Ovary (tissue), 9 donors: Measurements from ENCODE around the gene FGGY. TPM values are rescaled to one million over a fixed set of nuclear protein-coding genes. Genes with fewer than 3 reads are reported as not detected.

Experiments used
- DNase-seq, 5 donors: peaks; one replicate each; pipeline ENCODE4 v3.0.0-alpha.2; 2019 to 2020
- H3K27ac ChIP-seq, 2 donors: fragments of 200-600 bp; one replicate each; pipeline versions ENCODE4 v1.5.1 to v1.8.0; 2019 to 2022
- H3K27me3 ChIP-seq: fragments of 200-600 bp; one replicate; pipeline ENCODE4 v1.8.0; 2022
- H3K36me3 ChIP-seq: fragments of 200-600 bp; sonication (generic); one replicate; pipeline ENCODE4 v1.5.1; 2019
- H3K4me1 ChIP-seq: one replicate; pipeline ENCODE4 v1.8.1; 2013; ENCODE audit warnings: mild to moderate bottlenecking, moderate library complexity; ENCODE audit not compliant: insufficient read depth
- H3K4me3 ChIP-seq: fragments of 200-600 bp; sonication (generic); one replicate; pipeline ENCODE4 v1.5.1; 2017
- H3K9me3 ChIP-seq, 2 donors: fragments of 200-600 bp in 1 of 2; sonication (generic) in 1 of 2; one replicate each; pipeline versions ENCODE4 v1.5.1 to v1.8.1; 2013 to 2019; ENCODE audit warnings: mild to moderate bottlenecking in 1 of 2, moderate library complexity in 1 of 2
- EP300 ChIP-seq: sonication (generic); formaldehyde crosslinking; IDR thresholded peaks from one replicate; pipeline ENCODE4 v1.6.1; 2017; ENCODE audit warnings: antibody characterized with exemption
- POLR2A ChIP-seq: fragments of 450-650 bp; IDR thresholded peaks from one replicate; pipeline ENCODE4 v1.6.1; 2017; ENCODE audit warnings: antibody characterized with exemption, mild to moderate bottlenecking, moderate library complexity
- WGBS, 3 donors: extraction: QIAGEN DNeasy Blood & Tissue Kit in 1 of 3; methylation state at CpG; one replicate each; pipeline versions ENCODE4 v1.1.5 to v1.1.7; 2013 to 2017; 5-methylcytosine and 5-hydroxymethylcytosine counted together
- intact Hi-C, 4 donors: fragments of 100-400 bp; cut with DNase I; formaldehyde crosslinking; loops; one replicate each; pipeline versions ENCODE4 v1.11.0 to v1.15.1; 2022 to 2023
- polyA plus RNA-seq, 2 donors: library from polyadenylated mRNA; stranded (reverse); fragments of 200-250 nt in 1 of 2; fragments of 350-450 nt in 1 of 2; fragmentation: Illumina TruSeq in 1 of 2; extraction: RNeasy Lipid Tissue Mini Kit (QIAGEN cat#74804) in 1 of 2; gene quantifications; one replicate each; pipeline ENCODE4 v1.2.3, GENCODE V29; 2013 to 2014
- total RNA-seq, 7 donors: library from RNA; depleted of rRNA in 2 of 7; stranded (reverse); fragments of >200 nt in 2 of 7; fragmentation: NEBNext Ultra II Directional in 3 of 7; extraction: Animal tissue kit (Norgen Biotek cat#: 25700) in 3 of 7; gene quantifications; one replicate each; pipeline versions ENCODE4 v1.1.0 to v1.2.4, GENCODE V29; 2016 to 2023
- TF ChIP-seq, protein P1 (sequence below), 3 donors: fragments of 450-650 bp in 2 of 3; fragments of 200-600 bp in 1 of 3; IDR thresholded peaks; one replicate each; pipeline versions ENCODE4 v1.5.1 to v1.8.0; 2016 to 2022; ENCODE audit warnings: antibody characterized with exemption in 3 of 3, mild to moderate bottlenecking in 1 of 3
- donor health status: DM: no; HTN: no; CAD: no; lungs with moderate emphysema.
- donor health status: DM: no; HTN: no; CAD: no.
- donor health status: Bipolar disorder and iron deficiency.
- donor health status: DM: yes; HTN: yes; CAD: no.
- donor health status: DM: no; HTN: no; CAD: no.
- donor health status: DM: yes; HTN: yes; CAD: no.

The FGGY gene
- total and polyA plus RNA-seq, 9 donors, result 7.9 to 62.0 (median 44.7) TPM

DNA sequence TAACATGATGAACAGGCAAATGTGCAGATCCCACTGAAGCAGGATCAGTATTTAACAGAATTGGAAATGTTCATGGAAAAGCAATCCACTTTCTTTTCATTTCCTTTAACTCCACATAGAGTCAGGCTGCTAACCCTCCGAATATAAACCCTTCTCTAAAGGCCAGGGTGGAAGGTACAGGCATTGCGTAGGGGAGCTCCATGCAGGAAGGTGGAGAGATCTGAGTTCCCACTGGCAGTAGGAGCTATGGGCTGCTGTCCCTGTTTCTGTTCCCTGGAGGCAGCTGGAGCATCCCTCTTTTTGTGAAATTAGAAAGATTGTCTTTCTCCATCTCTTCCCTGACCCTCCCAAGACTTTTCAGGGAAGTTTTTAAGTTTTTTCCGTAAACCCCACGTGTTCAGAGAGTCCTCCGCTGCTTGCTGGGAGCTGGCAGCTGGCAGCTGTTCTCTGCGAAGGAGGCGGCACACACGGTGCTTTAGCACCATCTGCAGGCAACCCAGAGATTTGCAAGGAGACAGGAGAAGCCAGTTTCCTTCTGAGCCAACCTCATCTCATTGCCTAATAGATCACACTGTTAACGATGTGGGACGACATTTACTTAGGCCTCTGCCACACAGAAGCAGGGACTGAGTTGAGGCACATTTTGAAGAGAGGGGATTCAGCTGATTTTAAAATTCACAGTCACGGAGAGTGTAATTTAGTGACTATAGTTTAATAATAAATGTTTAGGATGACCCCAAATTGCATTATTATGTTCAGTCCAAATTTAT is 462.4 kb downstream of the FGGY start:
- peak overlapping the region in 1 of 2 donors; percentile 67 for H3K27ac ChIP-seq
- intact Hi-C loops, result loop anchor here in 2 of 4 donors (5.0 to 10.0 kb wide), 2 partner anchors 1015 to 1022 kb away; no protein-coding TSS in a partner anchor
- H3K9me3 ChIP-seq, result no peaks in the 10 kb centered on the region
- 6 to 7% (median 6%) methylated on average over 11 of the region's 11 CpGs for WGBS, 3 donors
- no peaks in the 10 kb centered on the region for H3K27me3 ChIP-seq
- no peak overlapping the region for H3K4me3 ChIP-seq
- no peaks in the 10 kb centered on the region for H3K36me3 ChIP-seq
- DNase-seq, result peak; percentile 81 to 88 (median 84)
- TF ChIP-seq EP300 (no peak), POLR2A (peak; percentile 35)
- TF ChIP-seq, protein P1, sequence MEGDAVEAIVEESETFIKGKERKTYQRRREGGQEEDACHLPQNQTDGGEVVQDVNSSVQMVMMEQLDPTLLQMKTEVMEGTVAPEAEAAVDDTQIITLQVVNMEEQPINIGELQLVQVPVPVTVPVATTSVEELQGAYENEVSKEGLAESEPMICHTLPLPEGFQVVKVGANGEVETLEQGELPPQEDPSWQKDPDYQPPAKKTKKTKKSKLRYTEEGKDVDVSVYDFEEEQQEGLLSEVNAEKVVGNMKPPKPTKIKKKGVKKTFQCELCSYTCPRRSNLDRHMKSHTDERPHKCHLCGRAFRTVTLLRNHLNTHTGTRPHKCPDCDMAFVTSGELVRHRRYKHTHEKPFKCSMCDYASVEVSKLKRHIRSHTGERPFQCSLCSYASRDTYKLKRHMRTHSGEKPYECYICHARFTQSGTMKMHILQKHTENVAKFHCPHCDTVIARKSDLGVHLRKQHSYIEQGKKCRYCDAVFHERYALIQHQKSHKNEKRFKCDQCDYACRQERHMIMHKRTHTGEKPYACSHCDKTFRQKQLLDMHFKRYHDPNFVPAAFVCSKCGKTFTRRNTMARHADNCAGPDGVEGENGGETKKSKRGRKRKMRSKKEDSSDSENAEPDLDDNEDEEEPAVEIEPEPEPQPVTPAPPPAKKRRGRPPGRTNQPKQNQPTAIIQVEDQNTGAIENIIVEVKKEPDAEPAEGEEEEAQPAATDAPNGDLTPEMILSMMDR (IDR thresholded peaks at IDR 0.05), result peak; percentile 85 to 96 (median 95)
- peaks cover 2% of the 10 kb centered on the region for H3K4me1 ChIP-seq

DNA sequence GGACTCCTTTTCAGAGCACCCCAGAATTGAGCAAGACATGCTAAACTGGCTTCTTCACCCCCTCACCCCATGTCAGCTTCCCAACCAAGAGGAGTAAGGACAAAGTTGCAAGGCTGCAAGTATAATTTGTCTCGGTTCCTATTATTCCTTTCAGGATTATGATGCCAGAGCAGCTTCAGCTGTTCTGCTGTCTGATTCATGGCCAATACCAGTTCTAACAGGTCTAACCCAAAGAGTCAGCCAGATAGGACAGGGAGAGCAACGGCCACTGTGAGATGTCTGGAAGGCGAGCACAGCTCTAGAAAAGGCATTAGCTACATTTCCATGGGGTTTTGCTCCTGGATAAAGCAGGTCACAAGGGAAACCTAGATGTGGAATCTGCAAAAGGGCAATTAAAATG is 464.5 kb downstream of the FGGY start:
- Histone ChIP-seq H3K4me3 (no peak overlapping the region), H3K36me3 (no peaks in the 10 kb centered on the region), H3K27ac (no peak overlapping the region), H3K9me3 (no peaks in the 10 kb centered on the region), H3K4me1 (peaks cover 2% of the 10 kb centered on the region), H3K27me3 (no peaks in the 10 kb centered on the region)
- DNase-seq, result no peak
- 63 to 76% (median 74%) methylated on average over 3 of the region's 3 CpGs for WGBS, 3 donors
- intact Hi-C loops, result loop anchor here in 2 of 4 donors (2.0 to 5.0 kb wide), 2 partner anchors 1021 to 1024 kb away; no protein-coding TSS in a partner anchor
- TF ChIP-seq POLR2A (no peak), EP300 (no peak)
- TF ChIP-seq, protein P1 (IDR thresholded peaks at IDR 0.05), result no peak

DNA sequence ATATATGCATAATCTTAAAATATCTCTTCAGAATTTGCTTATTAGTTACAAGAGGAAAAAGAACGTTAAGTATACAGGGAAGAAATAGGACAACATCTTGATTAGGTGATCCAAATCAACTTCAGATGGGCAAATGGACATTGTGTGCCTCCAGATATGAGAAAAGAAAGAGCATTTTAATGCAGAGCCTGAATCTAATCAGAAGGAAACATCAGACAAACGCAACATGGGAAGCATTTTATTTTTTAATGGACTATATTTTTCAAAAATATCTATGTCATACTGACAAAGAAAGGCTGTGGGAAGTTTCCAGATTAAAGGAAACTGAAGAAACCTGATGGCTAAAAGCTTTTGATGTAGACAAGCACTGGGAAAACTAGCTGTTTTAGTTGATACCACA is 466.5 kb downstream of the FGGY start:
- no peak for DNase-seq
- Histone ChIP-seq H3K4me3 (no peak overlapping the region), H3K36me3 (no peaks in the 10 kb centered on the region), H3K27ac (no peak overlapping the region), H3K27me3 (no peaks in the 10 kb centered on the region), H3K9me3 (no peaks in the 10 kb centered on the region), H3K4me1 (peaks cover 2% of the 10 kb centered on the region)
- TF ChIP-seq EP300 (no peak), POLR2A (no peak)
- TF ChIP-seq, protein P1 (IDR thresholded peaks at IDR 0.05), result no peak
- intact Hi-C loops, result loop anchor here in 1 of 4 donors (5.0 kb wide), 1 partner anchor 1026 kb away; no protein-coding TSS in a partner anchor
- 65 to 66% (median 65%) methylated on average over 2 of the region's 2 CpGs for WGBS, 3 donors

DNA sequence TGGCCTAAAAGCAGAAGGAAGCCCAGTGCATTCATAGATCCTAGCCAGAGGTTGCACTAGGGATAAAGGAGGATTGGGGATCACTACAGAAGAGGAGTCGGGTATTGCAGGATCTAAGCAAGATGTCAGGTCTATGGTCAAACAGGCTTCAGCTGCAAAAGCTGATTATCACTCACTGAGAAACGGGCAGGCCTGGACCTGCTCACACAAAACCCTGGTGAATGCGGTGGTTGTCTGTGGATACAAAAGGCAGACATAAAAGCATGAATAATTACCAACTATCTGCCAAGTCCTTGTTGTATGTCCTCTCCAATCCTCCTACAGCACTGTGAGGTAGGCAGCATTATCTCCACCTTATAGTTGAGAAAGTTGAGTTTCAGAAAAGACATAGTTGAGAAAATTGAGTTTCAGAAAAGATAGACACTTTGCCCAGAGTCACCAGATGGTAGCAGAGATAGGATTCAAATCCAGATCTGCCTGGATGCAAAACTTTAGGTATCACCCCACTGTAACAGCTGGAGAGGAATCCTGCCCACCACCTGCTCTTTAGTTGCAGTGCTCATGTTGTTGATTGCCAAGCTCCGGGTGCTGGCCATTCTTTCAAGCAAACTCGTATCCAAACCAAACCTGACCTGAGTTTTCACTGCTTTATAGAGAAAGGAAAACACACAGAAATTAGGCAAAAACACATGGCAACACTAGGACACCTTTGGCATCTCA is 468.3 kb downstream of the FGGY start:
- no peaks in the 10 kb centered on the region for H3K9me3 ChIP-seq
- H3K27ac ChIP-seq, result no peak overlapping the region
- intact Hi-C loops, result no loop called here
- no peaks in the 10 kb centered on the region for H3K36me3 ChIP-seq
- no peaks in the 10 kb centered on the region for H3K27me3 ChIP-seq
- H3K4me1 ChIP-seq, result no peaks in the 10 kb centered on the region
- TF ChIP-seq EP300, result no peak
- TF ChIP-seq, protein P1 (IDR thresholded peaks at IDR 0.05), result no peak
- no peak for TF ChIP-seq POLR2A
- DNase-seq, result no peak
- no peak overlapping the region for H3K4me3 ChIP-seq
- WGBS, 3 donors, result 71 to 94% (median 89%) methylated on average over 5 of the region's 5 CpGs
